Trophoblast cell (in vitro differentiated cells and primary cell): ENCODE measurements around the gene NOX5.

Source experiments
- DNase-seq, 2 donors: peaks; one replicate each; pipeline ENCODE4 v3.0.0-alpha.2; 2016
- H2AFZ ChIP-seq: 2 replicates; pipeline ENCODE4 v1.6.1; 2013; ENCODE audit warnings: low read length, moderate library complexity, mild to moderate bottlenecking; ENCODE audit not compliant: insufficient read depth, poor library complexity
- H2AK5ac ChIP-seq: 2 replicates; pipeline ENCODE4 v1.6.1; 2013; ENCODE audit warnings: mild to moderate bottlenecking, low read length
- H2BK120ac ChIP-seq: 2 replicates; pipeline ENCODE4 v1.6.1; 2013; ENCODE audit warnings: low read length, mild to moderate bottlenecking, moderate library complexity; ENCODE audit not compliant: insufficient read depth, poor library complexity
- H2BK12ac ChIP-seq: 2 replicates; pipeline ENCODE4 v1.6.1; 2013; ENCODE audit warnings: mild to moderate bottlenecking, low read length, moderate library complexity
- H2BK5ac ChIP-seq: 2 replicates; pipeline ENCODE4 v1.6.1; 2013; ENCODE audit warnings: low read length, low read depth, moderate library complexity, mild to moderate bottlenecking; ENCODE audit not compliant: poor library complexity
- H3K14ac ChIP-seq: 2 replicates; pipeline ENCODE4 v1.6.1; 2013; ENCODE audit warnings: mild to moderate bottlenecking, low read length
- H3K18ac ChIP-seq: 2 replicates; pipeline ENCODE4 v1.6.1; 2013; ENCODE audit warnings: mild to moderate bottlenecking, low read length
- H3K23ac ChIP-seq: 2 replicates; pipeline ENCODE4 v1.6.1; 2013; ENCODE audit warnings: low read length
- H3K27ac ChIP-seq: 2 replicates; pipeline ENCODE4 v1.5.1; 2013; ENCODE audit warnings: low read depth, mild to moderate bottlenecking, inconsistent platforms, low read length, moderate library complexity
- H3K27me3 ChIP-seq: 2 replicates; pipeline ENCODE4 v1.6.1; 2013; ENCODE audit warnings: inconsistent platforms, mild to moderate bottlenecking, low read length, moderate library complexity; ENCODE audit not compliant: insufficient read depth
- H3K36me3 ChIP-seq, 2 experiments: 1 replicate in 1 of 2; 2 replicates in 1 of 2; pipeline ENCODE4 v1.6.1; 2013; ENCODE audit warnings: low read length in 2 of 2, mild to moderate bottlenecking in 2 of 2, moderate library complexity in 1 of 2; ENCODE audit not compliant: insufficient read depth in 2 of 2, control insufficient read depth in 1 of 2
- H3K4ac ChIP-seq: 2 replicates; pipeline ENCODE4 v1.6.1; 2013; ENCODE audit warnings: low read depth, mild to moderate bottlenecking, low read length, moderate library complexity
- H3K4me1 ChIP-seq, 2 experiments: 1 replicate in 1 of 2; 2 replicates in 1 of 2; pipeline ENCODE4 v1.6.1; 2013; ENCODE audit warnings: low read length in 2 of 2, mild to moderate bottlenecking in 2 of 2, moderate library complexity in 1 of 2; ENCODE audit not compliant: insufficient read depth in 2 of 2, control insufficient read depth in 1 of 2
- H3K4me2 ChIP-seq: 2 replicates; pipeline ENCODE4 v1.6.1; 2013; ENCODE audit warnings: inconsistent platforms, mild to moderate bottlenecking, low read length, moderate library complexity
- H3K4me3 ChIP-seq: 2 replicates; pipeline ENCODE4 v1.5.1; 2013; ENCODE audit warnings: mild to moderate bottlenecking, low read depth, low read length, inconsistent platforms
- H3K79me1 ChIP-seq: one replicate; pipeline ENCODE4 v1.6.1; 2013; ENCODE audit warnings: low read length
- H3K79me2 ChIP-seq: 2 replicates; pipeline ENCODE4 v1.6.1; 2013; ENCODE audit warnings: low read length, mild to moderate bottlenecking; ENCODE audit not compliant: control insufficient read depth, insufficient read depth, poor library complexity
- H3K9ac ChIP-seq: 2 replicates; pipeline ENCODE4 v1.6.1; 2013; ENCODE audit warnings: mild to moderate bottlenecking, low read length
- H3K9me3 ChIP-seq: 2 replicates; pipeline ENCODE4 v1.6.1; 2013; ENCODE audit warnings: low read depth, mild to moderate bottlenecking, control low read depth, inconsistent platforms, low read length; ENCODE audit not compliant: insufficient read depth
- H4K12ac ChIP-seq: 2 replicates; pipeline ENCODE4 v1.6.1; 2013; ENCODE audit warnings: low read depth, mild to moderate bottlenecking, low read length, moderate library complexity
- H4K8ac ChIP-seq: 2 replicates; pipeline ENCODE4 v1.6.1; 2013; ENCODE audit warnings: low read depth, mild to moderate bottlenecking, low read length, moderate library complexity
- H4K91ac ChIP-seq: one replicate; pipeline ENCODE4 v1.6.1; 2013; ENCODE audit warnings: low read depth, mild to moderate bottlenecking, low read length, moderate library complexity
- WGBS: extraction: QIAGEN DNeasy Blood & Tissue Kit; methylation state at CpG from one replicate; pipeline ENCODE4 v1.1.7; 2013; ENCODE audit warnings: missing lambda C conversion rate; ENCODE audit not compliant: insufficient read length, insufficient coverage; ENCODE audit errors: extremely low coverage; 5-methylcytosine and 5-hydroxymethylcytosine counted together

The NOX5 gene

DNA sequence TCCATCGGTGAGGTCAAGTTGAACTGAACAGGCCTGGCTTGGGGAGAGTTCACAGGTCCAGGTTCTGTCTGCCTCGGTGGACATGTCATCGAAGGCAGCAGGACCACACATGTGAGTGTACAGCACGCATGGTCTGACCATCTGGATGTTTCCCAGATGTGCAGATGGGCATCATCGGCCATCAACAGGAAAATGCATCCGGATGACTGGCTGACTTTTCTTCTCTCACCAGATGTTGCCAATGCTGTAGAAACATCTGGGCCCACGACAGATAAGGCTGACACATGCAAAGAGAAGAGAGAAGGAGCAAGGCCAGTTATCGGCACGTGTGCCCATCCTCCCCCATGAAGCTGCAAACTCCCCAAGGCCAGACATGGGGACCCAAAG is 45.1 kb downstream of the NOX5 start:
- H2BK120ac ChIP-seq = no peak overlapping the region
- H3K4me2 ChIP-seq = no peak overlapping the region
- no peaks in the 10 kb centered on the region for H3K79me2 ChIP-seq
- H4K8ac ChIP-seq = no peak overlapping the region
- no peak overlapping the region for H2AFZ ChIP-seq
- no CpG with 5 or more reads among the region's 9 CpGs for WGBS
- no peak overlapping the region for H3K4me3 ChIP-seq
- no peak overlapping the region for H2BK5ac ChIP-seq
- no peak overlapping the region for H3K4ac ChIP-seq
- no peak overlapping the region for H3K9ac ChIP-seq
- H3K27me3 ChIP-seq = no peaks in the 10 kb centered on the region
- no peak for DNase-seq
- no peak overlapping the region for H3K14ac ChIP-seq
- no peaks in the 10 kb centered on the region for H3K36me3 ChIP-seq
- H3K27ac ChIP-seq = no peak overlapping the region
- H3K18ac ChIP-seq = no peak overlapping the region
- H3K4me1 ChIP-seq = peaks cover 0 to 3% of the 10 kb centered on the region in 2 experiments
- no peak overlapping the region for H2AK5ac ChIP-seq
- no peaks in the 10 kb centered on the region for H3K79me1 ChIP-seq
- H4K91ac ChIP-seq = peak overlapping the region; percentile 4
- H4K12ac ChIP-seq = no peak overlapping the region
- H2BK12ac ChIP-seq = no peak overlapping the region
- no peak overlapping the region for H3K23ac ChIP-seq
- no peaks in the 10 kb centered on the region for H3K9me3 ChIP-seq

DNA sequence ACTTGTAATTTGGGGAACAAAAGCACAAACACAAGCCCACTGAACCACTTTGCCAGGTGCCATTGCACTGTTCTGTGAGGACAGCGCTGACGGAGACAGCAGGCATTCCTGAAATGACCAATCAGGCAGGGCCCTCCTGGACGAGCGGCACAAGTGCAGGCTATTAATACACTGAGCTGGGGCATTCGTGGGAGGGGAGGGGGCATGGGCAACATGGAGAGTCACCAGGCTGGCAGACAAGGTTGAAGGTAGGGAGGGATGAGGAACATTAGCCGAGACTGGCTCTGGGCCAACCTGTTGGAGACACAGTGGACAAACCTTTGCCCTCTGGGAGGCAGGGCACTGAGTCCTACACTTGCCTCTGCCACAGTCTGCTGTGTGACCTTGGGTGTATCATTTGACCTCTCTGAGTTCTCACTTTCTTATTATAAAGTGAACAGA is 45.6 kb downstream of the NOX5 start:
- no peak overlapping the region for H2BK12ac ChIP-seq
- no peak overlapping the region for H4K91ac ChIP-seq
- no peak overlapping the region for H3K23ac ChIP-seq
- H2AFZ ChIP-seq = no peak overlapping the region
- no peaks in the 10 kb centered on the region for H3K36me3 ChIP-seq
- H3K14ac ChIP-seq = no peak overlapping the region
- H2BK5ac ChIP-seq = no peak overlapping the region
- no peaks in the 10 kb centered on the region for H3K79me1 ChIP-seq
- H3K4me1 ChIP-seq = peaks cover 0 to 3% of the 10 kb centered on the region in 2 experiments
- H3K79me2 ChIP-seq = no peaks in the 10 kb centered on the region
- no peak overlapping the region for H3K4ac ChIP-seq
- no peak overlapping the region for H4K12ac ChIP-seq
- no peak overlapping the region for H2BK120ac ChIP-seq
- no peak for DNase-seq
- H4K8ac ChIP-seq = no peak overlapping the region
- H3K4me2 ChIP-seq = no peak overlapping the region
- no peaks in the 10 kb centered on the region for H3K9me3 ChIP-seq
- H3K18ac ChIP-seq = no peak overlapping the region
- WGBS = no CpG with 5 or more reads among the region's 6 CpGs
- H3K4me3 ChIP-seq = no peak overlapping the region
- no peak overlapping the region for H2AK5ac ChIP-seq
- H3K27ac ChIP-seq = no peak overlapping the region
- no peaks in the 10 kb centered on the region for H3K27me3 ChIP-seq
- no peak overlapping the region for H3K9ac ChIP-seq

DNA sequence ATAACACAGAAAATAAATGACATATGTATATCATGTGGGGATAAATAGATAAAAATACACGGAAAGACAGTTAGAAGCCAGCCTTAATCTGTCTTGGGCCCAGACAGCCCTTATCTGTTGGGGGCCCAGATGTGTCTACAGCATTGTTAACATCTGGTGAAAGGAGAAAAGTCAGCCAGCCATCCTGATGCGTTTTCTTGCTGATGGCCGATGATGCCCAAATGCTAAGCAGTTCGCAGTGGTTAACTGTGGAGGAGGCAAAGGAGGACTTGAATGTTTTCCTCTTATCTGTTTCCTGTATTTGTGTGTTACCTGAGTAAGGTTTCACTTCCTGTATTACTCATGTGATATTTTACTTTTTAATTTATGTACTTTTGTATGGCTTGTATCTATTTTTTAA is 46.2 kb downstream of the NOX5 start:
- H3K79me2 ChIP-seq = no peaks in the 10 kb centered on the region
- H2BK12ac ChIP-seq = no peak overlapping the region
- H3K14ac ChIP-seq = no peak overlapping the region
- no peaks in the 10 kb centered on the region for H3K9me3 ChIP-seq
- H2BK5ac ChIP-seq = no peak overlapping the region
- no peak for DNase-seq
- H3K4me3 ChIP-seq = no peak overlapping the region
- no peaks in the 10 kb centered on the region for H3K79me1 ChIP-seq
- H4K8ac ChIP-seq = no peak overlapping the region
- no peak overlapping the region for H3K9ac ChIP-seq
- H3K4me1 ChIP-seq = peaks cover 0 to 3% of the 10 kb centered on the region in 2 experiments
- no peak overlapping the region for H3K23ac ChIP-seq
- no peak overlapping the region for H3K4me2 ChIP-seq
- no peaks in the 10 kb centered on the region for H3K36me3 ChIP-seq
- H3K18ac ChIP-seq = no peak overlapping the region
- H3K27me3 ChIP-seq = no peaks in the 10 kb centered on the region
- no peak overlapping the region for H3K4ac ChIP-seq
- H4K91ac ChIP-seq = no peak overlapping the region
- no peak overlapping the region for H2AK5ac ChIP-seq
- WGBS = no CpG with 5 or more reads among the region's 4 CpGs
- no peak overlapping the region for H4K12ac ChIP-seq
- H2BK120ac ChIP-seq = no peak overlapping the region
- H3K27ac ChIP-seq = no peak overlapping the region
- no peak overlapping the region for H2AFZ ChIP-seq

DNA sequence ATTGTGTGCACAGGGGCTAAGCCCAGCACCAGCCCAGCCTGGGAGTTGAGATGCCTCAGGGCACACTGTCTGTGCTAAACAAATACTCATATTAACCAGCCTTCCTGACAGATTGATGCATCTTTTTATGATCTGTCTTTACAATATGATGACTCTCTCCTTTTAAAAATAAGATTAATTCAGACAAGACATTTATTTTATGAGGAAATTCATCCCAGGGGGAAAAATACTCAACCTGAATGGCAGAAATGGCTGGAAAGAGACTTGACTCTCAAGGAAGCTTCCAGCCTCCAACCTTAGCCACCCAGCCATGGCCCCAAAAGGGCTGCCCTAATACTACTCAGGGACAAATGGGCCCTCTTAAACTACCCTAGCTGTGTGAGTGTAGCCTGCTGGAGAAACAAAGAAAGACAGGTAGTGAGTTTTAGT is 46.9 kb downstream of the NOX5 start:
- Histone ChIP-seq H4K91ac (no peak overlapping the region), H3K9me3 (no peaks in the 10 kb centered on the region), H3K14ac (no peak overlapping the region), H3K9ac (no peak overlapping the region), H3K23ac (no peak overlapping the region), H4K8ac (no peak overlapping the region), H2AK5ac (no peak overlapping the region), H3K4me3 (no peak overlapping the region), H3K27me3 (no peaks in the 10 kb centered on the region), H2BK120ac (no peak overlapping the region), H2BK12ac (no peak overlapping the region), H3K4me2 (no peak overlapping the region), H3K27ac (no peak overlapping the region), H2BK5ac (no peak overlapping the region), H3K79me2 (no peaks in the 10 kb centered on the region), H4K12ac (no peak overlapping the region), H3K4ac (no peak overlapping the region), H3K4me1 (peaks cover 0 to 3% of the 10 kb centered on the region in 2 experiments), H2AFZ (no peak overlapping the region), H3K18ac (no peak overlapping the region), H3K36me3 (no peaks in the 10 kb centered on the region), H3K79me1 (no peaks in the 10 kb centered on the region)
- DNase-seq = no peak
